T47D (cell line): ENCODE data around the gene KLHL30.
"Not testable (repeated sequence)": the region's sequence is repeated elsewhere in the genome, so short reads cannot be mapped to it uniquely, and the experiment has no call there.

Source experiments
- DNase-seq, 2 experiments: peaks; one replicate each; pipeline versions ENCODE4 v3.0.0 to v3.0.0-alpha.2; 2011 to 2012; ENCODE audit warnings: low read depth in 1 of 2, low spot score in 1 of 2
- JUND ChIP-seq: IDR thresholded peaks from 2 replicates; pipeline ENCODE4 v1.6.1; 2012; ENCODE audit warnings: low read depth
- in situ Hi-C: cut with HindIII; loops from 2 replicates; pipeline ENCODE4 v1.10.0; 2016; ENCODE audit warnings: low sequenced_read_pairs, low pct_unique_long_range_greater_than_20kb

Gene KLHL30

GRCh38 chr2:238105506-238106338 lies 32.7 kb upstream of the KLHL30 start:
- no peak for DNase-seq
- no peak for TF ChIP-seq JUND
- in situ Hi-C loops: no loop called here

GRCh38 chr2:238106339-238106697 lies 32.1 kb upstream of the KLHL30 start:
- no peak for DNase-seq
- in situ Hi-C loops: no loop called here
- TF ChIP-seq JUND: no peak

GRCh38 chr2:238106698-238107524 lies 31.6 kb upstream of the KLHL30 start:
- DNase-seq: peak in 1 of 2 experiments; percentile 52
- in situ Hi-C loops: no loop called here

GRCh38 chr2:238107525-238108422 lies 30.7 kb upstream of the KLHL30 start:
- in situ Hi-C loops: no loop called here
- peak in 1 of 2 experiments; percentile 39 for DNase-seq
- no peak for TF ChIP-seq JUND

More at GRCh38 chr2:238106698-238107524, 31.6 kb upstream of the KLHL30 start:
- no peak for TF ChIP-seq JUND

- in situ Hi-C loops: no loop called here
- TF ChIP-seq JUND: no peak
- no peak for DNase-seq
Observed at GRCh38 chr2:238108423-238109183, 29.9 kb upstream of the KLHL30 start.

GRCh38 chr2:238113611-238114010 lies 24.9 kb upstream of the KLHL30 start:
- TF ChIP-seq JUND: no peak
- in situ Hi-C loops: no loop called here
- no peak for DNase-seq

GRCh38 chr2:238114331-238114841 lies 24.1 kb upstream of the KLHL30 start:
- no peak for DNase-seq
- in situ Hi-C loops: no loop called here

GRCh38 chr2:238114851-238115660 lies 23.4 kb upstream of the KLHL30 start:
- no peak for DNase-seq
- TF ChIP-seq JUND: no peak
- in situ Hi-C loops: no loop called here

More at GRCh38 chr2:238114331-238114841, 24.1 kb upstream of the KLHL30 start:
- TF ChIP-seq JUND: no peak

GRCh38 chr2:238115709-238116108 lies 22.8 kb upstream of the KLHL30 start:
- in situ Hi-C loops, DNase-seq: not testable (repeated sequence)

- in situ Hi-C loops: no loop called here
- TF ChIP-seq JUND: no peak
Observed at GRCh38 chr2:238116298-238117198, 21.9 kb upstream of the KLHL30 start.

More at GRCh38 chr2:238116298-238117198, 21.9 kb upstream of the KLHL30 start:
- no peak for DNase-seq
